Hepatocyte (in vitro differentiated cells): ENCODE data around the gene NMUR2. TPM values are rescaled to one million over a fixed set of nuclear protein-coding genes. Genes with fewer than 3 reads are reported as not detected.

Experiments used
- DNase-seq: peaks from one replicate; pipeline ENCODE4 v3.0.0-alpha.2; 2016; ENCODE audit warnings: low spot score
- H2AFZ ChIP-seq: fragments of 200-600 bp; sonication (generic); 2 replicates; pipeline ENCODE4 v1.6.0; 2016; ENCODE audit warnings: antibody characterized with exemption, mild to moderate bottlenecking
- H3K27ac ChIP-seq: fragments of 200-600 bp; sonication (generic); 2 replicates; pipeline ENCODE4 v1.5.1; 2016; ENCODE audit warnings: mild to moderate bottlenecking
- H3K27me3 ChIP-seq: fragments of 200-600 bp; sonication (generic); 2 replicates; pipeline ENCODE4 v1.6.1; 2016
- H3K36me3 ChIP-seq: fragments of 200-600 bp; sonication (generic); replicated peaks from 2 replicates; pipeline ENCODE4 v1.5.1; 2016; ENCODE audit warnings: low read depth; ENCODE audit not compliant: insufficient read depth
- H3K4me1 ChIP-seq: fragments of 200-600 bp; sonication (generic); 2 replicates; pipeline ENCODE4 v1.5.1; 2016; ENCODE audit warnings: mild to moderate bottlenecking, moderate library complexity; ENCODE audit not compliant: insufficient read depth
- H3K4me2 ChIP-seq: fragments of 200-600 bp; sonication (generic); 2 replicates; pipeline ENCODE4 v1.6.0; 2016
- H3K4me3 ChIP-seq: fragments of 200-600 bp; sonication (generic); 2 replicates; pipeline ENCODE4 v1.5.1; 2016; ENCODE audit warnings: mild to moderate bottlenecking
- H3K79me2 ChIP-seq: fragments of 200-600 bp; sonication (generic); 2 replicates; pipeline ENCODE4 v1.6.0; 2017; ENCODE audit warnings: mild to moderate bottlenecking
- H3K9me2 ChIP-seq: fragments of 200-600 bp; sonication (generic); replicated peaks from 2 replicates; pipeline ENCODE4 v1.6.0; 2017; ENCODE audit warnings: mild to moderate bottlenecking; ENCODE audit not compliant: insufficient read depth
- H3K9me3 ChIP-seq: fragments of 200-600 bp; sonication (generic); 2 replicates; pipeline ENCODE4 v1.5.1; 2016; ENCODE audit warnings: low read depth, mild to moderate bottlenecking
- H4K20me1 ChIP-seq: fragments of 200-600 bp; sonication (generic); 2 replicates; pipeline ENCODE4 v1.6.0; 2016; ENCODE audit warnings: mild to moderate bottlenecking; ENCODE audit not compliant: insufficient read depth, poor library complexity, severe bottlenecking
- EZH2 ChIP-seq: fragments of 200-600 bp; sonication (generic); IDR thresholded peaks from 2 replicates; pipeline ENCODE4 v1.6.1; 2016; ENCODE audit warnings: antibody characterized with exemption, mild to moderate bottlenecking, borderline replicate concordance
- EZH2phosphoT487 ChIP-seq: fragments of 200-600 bp; sonication (generic); IDR thresholded peaks from one replicate; pipeline ENCODE4 v1.6.1; 2018; ENCODE audit warnings: antibody characterized with exemption, mild to moderate bottlenecking, low read depth, moderate library complexity; ENCODE audit not compliant: unreplicated experiment, severe bottlenecking
- WGBS: methylation state at CpG from one replicate; pipeline ENCODE4 v1.1.6; 2016; ENCODE audit warnings: low lambda C conversion rate; ENCODE audit errors: missing lambda C conversion rate; 5-methylcytosine and 5-hydroxymethylcytosine counted together
- polyA plus RNA-seq: library from polyadenylated mRNA; unstranded; fragments of >200 nt; fragmentation: Nextera tagmentation; extraction: Ambion mirVana; gene quantifications from 2 replicates; pipeline ENCODE4 v1.2.1, GENCODE V29; 2016
- total RNA-seq: library from RNA; depleted of rRNA; stranded (reverse); fragments of >200 nt; gene quantifications from 2 replicates; pipeline ENCODE4 v1.2.3, GENCODE V29; 2014
- TF ChIP-seq, protein P1 (sequence below): fragments of 200-600 bp; sonication (generic); IDR thresholded peaks from 2 replicates; pipeline ENCODE4 v1.5.1; 2016; ENCODE audit warnings: antibody characterized with exemption, mild to moderate bottlenecking; ENCODE audit not compliant: poor library complexity

NMUR2 gene
- total and polyA plus RNA-seq, 2 experiments from 2014 or later = 0.57 TPM; not detected in 1

DNA sequence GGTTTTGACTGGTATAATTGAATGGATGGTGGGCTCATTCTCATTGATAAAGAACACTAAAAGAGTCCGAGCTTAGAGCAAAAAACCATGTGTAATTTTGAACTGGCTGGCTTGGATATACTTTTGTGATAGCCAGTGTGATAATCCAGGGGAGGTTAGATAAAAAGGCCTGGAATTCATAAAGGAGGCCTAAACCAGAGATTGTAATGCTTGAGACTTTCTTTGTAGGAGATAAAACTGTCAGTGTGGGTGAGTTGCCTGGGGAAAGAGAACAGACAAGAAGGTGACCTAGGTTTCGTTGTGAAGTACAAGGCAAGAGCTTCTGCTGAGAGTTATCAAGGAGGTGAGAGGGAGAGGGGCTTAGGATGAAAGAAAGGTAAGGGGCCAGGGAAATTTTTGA is 17.0 kb upstream of the NMUR2 start:
- Histone ChIP-seq H2AFZ (no peak overlapping the region), H3K4me1 (no peaks in the 10 kb centered on the region), H3K4me2 (no peak overlapping the region), H3K9me2 (no peaks in the 10 kb centered on the region), H3K27ac (no peak overlapping the region), H3K9me3 (no peaks in the 10 kb centered on the region), H3K27me3 (no peaks in the 10 kb centered on the region), H3K79me2 (no peaks in the 10 kb centered on the region), H3K4me3 (no peak overlapping the region), H4K20me1 (no peaks in the 10 kb centered on the region), H3K36me3 (no peaks in the 10 kb centered on the region)
- 52% methylated on average over 2 of the region's 2 CpGs for WGBS
- no peak for DNase-seq
- TF ChIP-seq EZH2phosphoT487 = no peak
- no peak for TF ChIP-seq EZH2
- TF ChIP-seq, protein P1, sequence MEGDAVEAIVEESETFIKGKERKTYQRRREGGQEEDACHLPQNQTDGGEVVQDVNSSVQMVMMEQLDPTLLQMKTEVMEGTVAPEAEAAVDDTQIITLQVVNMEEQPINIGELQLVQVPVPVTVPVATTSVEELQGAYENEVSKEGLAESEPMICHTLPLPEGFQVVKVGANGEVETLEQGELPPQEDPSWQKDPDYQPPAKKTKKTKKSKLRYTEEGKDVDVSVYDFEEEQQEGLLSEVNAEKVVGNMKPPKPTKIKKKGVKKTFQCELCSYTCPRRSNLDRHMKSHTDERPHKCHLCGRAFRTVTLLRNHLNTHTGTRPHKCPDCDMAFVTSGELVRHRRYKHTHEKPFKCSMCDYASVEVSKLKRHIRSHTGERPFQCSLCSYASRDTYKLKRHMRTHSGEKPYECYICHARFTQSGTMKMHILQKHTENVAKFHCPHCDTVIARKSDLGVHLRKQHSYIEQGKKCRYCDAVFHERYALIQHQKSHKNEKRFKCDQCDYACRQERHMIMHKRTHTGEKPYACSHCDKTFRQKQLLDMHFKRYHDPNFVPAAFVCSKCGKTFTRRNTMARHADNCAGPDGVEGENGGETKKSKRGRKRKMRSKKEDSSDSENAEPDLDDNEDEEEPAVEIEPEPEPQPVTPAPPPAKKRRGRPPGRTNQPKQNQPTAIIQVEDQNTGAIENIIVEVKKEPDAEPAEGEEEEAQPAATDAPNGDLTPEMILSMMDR = no peak

DNA sequence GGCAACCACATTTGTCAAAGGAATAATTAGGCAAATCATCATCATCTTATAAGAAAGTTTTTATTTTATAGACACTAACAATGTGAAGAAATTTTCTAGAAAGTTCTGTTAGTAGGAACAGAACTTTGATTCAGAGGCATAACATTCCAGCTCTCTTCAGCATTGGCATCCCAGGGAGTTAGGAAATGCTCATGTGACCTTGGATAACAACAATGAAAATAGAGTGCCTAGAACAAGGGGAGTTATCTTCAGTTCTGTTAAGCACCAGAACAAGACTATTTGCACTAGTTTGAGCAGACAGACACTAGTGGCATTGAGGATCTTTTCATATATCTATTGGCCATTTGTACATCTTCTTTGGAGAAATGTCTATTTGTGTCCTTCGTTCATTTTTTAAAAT is 7.0 kb upstream of the NMUR2 start:
- Histone ChIP-seq H3K4me1 (no peaks in the 10 kb centered on the region), H3K27me3 (no peaks in the 10 kb centered on the region), H3K27ac (no peak overlapping the region), H3K9me3 (no peaks in the 10 kb centered on the region), H3K4me3 (no peak overlapping the region), H4K20me1 (no peaks in the 10 kb centered on the region), H3K4me2 (no peak overlapping the region), H3K9me2 (no peaks in the 10 kb centered on the region), H2AFZ (no peak overlapping the region), H3K36me3 (no peaks in the 10 kb centered on the region), H3K79me2 (no peaks in the 10 kb centered on the region)
- 88% methylated on average over 1 of the region's 1 CpG for WGBS
- no peak for DNase-seq
- TF ChIP-seq EZH2phosphoT487 = no peak

DNA sequence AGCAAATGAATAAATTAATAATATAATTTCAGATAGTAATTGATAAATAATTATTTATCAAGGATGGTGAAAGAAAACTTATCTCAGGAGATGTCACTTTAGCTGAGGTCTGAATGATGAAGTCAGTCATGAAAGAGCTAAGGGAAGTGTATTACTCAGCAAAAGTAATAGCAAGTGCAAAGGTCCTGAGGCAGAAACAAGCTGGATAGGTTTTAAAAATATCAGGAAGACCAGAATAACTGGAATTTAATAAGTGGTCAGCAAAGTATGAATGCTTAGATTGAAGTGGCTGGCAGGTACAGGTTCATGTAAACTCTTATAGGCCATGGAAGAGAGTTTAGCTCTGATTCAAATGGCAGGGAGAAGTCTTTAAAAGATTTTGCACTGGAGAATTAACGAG is 1.0 kb upstream of the NMUR2 start:
- no peaks in the 10 kb centered on the region for H3K27me3 ChIP-seq
- no peak for DNase-seq
- no peaks in the 10 kb centered on the region for H3K9me3 ChIP-seq
- no peaks in the 10 kb centered on the region for H3K36me3 ChIP-seq
- no peaks in the 10 kb centered on the region for H3K4me1 ChIP-seq
- H3K9me2 ChIP-seq = no peaks in the 10 kb centered on the region
- no peak overlapping the region for H3K4me3 ChIP-seq
- H3K4me2 ChIP-seq = no peak overlapping the region
- no peak overlapping the region for H3K27ac ChIP-seq
- WGBS = 76% methylated on average over 1 of the region's 1 CpG
- no peak for TF ChIP-seq EZH2phosphoT487
- no peak overlapping the region for H2AFZ ChIP-seq
- H4K20me1 ChIP-seq = no peaks in the 10 kb centered on the region
- no peaks in the 10 kb centered on the region for H3K79me2 ChIP-seq

DNA sequence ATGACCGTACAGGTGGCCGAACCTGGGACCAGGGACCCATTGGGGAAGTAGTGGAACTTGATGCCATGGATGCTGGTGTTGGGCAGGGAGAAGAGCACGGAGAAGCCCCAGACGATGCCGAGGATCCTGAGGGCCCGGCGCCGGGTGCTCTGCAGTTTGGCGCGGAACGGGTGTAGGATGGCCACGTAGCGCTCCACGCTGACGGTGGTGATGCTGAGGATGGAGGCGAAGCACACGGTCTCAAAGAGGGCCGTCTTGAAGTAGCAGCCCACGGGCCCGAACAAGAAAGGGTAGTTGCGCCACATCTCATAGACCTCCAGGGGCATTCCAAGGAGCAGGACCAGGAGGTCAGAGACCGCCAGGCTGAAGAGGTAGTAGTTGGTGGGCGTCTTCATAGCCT is 585 bp downstream of the NMUR2 start:
- Histone ChIP-seq H3K4me3 (no peak overlapping the region), H3K4me2 (no peak overlapping the region), H3K27ac (no peak overlapping the region), H2AFZ (no peak overlapping the region), H3K36me3 (no peaks in the 10 kb centered on the region), H3K27me3 (no peaks in the 10 kb centered on the region), H3K9me3 (no peaks in the 10 kb centered on the region), H3K4me1 (no peaks in the 10 kb centered on the region), H4K20me1 (no peaks in the 10 kb centered on the region), H3K9me2 (no peaks in the 10 kb centered on the region), H3K79me2 (no peaks in the 10 kb centered on the region)
- TF ChIP-seq EZH2phosphoT487 (no peak), EZH2 (no peak)
- TF ChIP-seq, protein P1 = no peak
- DNase-seq = no peak
- over 99% methylated on average over 23 of the region's 23 CpGs for WGBS
